NCI-H345 treated with DMSO at 0.1 percent for 48 hours (cell line): ENCODE measurements around the gene LAGE3.

Experiments
- DNase-seq: peaks from one replicate; lab custom pipeline; 2025; ENCODE audit not compliant: unreplicated experiment; lab: John Stamatoyannopoulos, UW

Gene LAGE3

DNA sequence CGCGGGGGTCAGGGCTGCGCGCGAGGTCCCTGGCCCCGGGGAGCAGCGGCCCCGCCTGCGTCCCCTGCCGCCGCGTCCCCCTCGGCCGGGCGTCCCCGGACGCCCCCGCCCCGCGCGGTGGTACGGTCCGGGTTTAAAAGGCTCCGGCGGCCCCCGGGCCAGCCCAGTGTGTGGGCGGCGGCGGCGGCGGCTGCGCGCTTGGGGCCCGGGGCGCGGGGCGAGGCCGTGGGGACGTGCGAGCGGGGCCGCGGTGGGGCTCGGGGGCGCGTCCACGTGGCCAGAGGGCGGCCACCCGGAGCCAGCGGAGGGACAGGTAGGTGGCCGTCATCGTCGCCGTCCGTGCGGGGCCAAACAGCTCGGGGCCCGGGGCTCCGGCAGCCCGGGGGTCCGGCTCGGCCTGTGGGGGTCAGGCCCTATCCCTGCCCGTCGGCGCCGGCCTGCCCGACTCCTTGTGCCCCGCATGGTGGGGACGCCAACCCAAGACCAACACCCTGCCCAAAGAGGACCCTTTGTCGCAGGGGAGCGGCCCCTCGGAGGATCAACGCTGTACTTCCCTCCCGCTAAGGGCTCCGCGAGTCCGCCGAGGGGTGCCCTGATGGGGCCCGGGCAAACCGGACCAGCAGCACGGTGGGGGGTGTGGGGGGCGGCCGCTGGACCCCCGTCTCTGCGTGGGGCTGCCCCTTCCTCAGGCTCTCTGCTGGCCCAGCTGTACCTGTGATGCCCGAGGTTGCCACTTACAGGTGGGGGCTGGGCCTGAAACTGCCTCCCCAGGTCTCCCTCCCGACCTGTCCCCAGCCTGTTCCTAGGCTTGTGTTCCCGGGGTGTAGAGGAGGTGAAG, 20.7 kb downstream of the LAGE3 start, which contains the start of gene PLXNA3:
Gene PLXNA3, plus strand, starts transcription at position 166 of the 838 bp plus-strand sequence. CDS start 1,903 bp downstream, outside the sequence.
- no peak for DNase-seq

DNA sequence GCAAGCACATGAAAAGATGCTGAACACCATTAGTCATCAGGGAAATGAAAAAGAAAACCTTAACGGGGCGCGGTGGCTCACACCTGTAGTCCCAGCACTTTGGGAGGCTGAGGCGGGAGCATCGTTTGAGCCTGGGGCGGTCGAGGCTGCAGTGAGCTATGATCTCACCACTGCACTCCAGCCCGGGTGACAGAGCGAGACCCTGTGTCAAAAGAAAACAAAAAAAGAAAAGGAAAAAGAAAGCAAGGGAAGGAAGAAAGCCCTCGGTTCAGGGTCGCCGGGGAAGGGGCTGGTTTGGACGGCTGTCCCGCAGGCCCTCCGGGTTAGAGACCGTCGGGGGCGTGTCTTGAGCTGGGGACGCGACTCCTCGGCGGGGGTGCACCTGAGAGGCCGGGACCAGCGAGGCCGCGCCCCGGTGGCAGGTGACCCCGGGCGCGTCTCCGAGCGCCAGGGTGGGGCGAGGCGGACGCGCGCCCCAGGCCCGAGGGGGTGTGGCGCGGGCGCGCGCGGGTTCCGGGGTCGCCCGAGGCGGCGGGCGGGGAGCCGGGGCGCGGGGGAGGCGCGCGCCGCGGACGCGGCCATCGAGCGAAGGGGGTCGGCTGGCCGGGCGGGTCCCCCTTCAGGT, 21.5 kb downstream of the LAGE3 start:
- peak; percentile 13 for DNase-seq

- DNase-seq, result no peak
These were observed 26.3 kb downstream of the LAGE3 start for GRCh38 chrX:154452823-154453222.

- DNase-seq, result no peak
These were observed 28.8 kb downstream of the LAGE3 start for GRCh38 chrX:154450312-154450711.

- no peak for DNase-seq
These were observed 29.5 kb downstream of the LAGE3 start for GRCh38 chrX:154449618-154450017.

- no peak for DNase-seq
These were observed 30.6 kb downstream of the LAGE3 start for GRCh38 chrX:154448484-154448883.

- DNase-seq, result no peak
These were observed 32.7 kb downstream of the LAGE3 start for GRCh38 chrX:154446430-154446829.

DNA sequence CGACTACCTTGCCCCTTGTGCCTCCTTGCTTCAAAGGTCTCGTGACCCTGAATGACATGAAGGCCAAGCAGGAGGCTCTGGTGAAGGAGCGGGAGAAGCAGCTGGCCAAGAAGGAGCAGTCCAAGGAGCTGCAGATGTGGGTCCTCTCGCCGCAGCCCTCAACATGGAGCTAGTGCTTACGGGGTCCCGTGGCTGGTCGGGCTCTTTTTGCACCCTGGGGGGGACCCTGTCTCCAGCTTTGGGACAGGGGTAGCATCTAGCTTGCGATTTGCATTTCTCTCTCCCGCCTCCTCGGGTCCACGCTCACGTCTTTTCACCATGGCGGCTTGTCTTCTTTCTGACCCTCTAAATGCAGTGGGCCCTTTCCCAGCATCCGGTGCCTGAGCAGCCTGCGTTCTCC, 33.3 kb downstream of the LAGE3 start:
- no peak for DNase-seq

GRCh38 chrX:154444755-154445246, 34.3 kb downstream of the LAGE3 start:
- no peak for DNase-seq

- peak; percentile 23 for DNase-seq
These were observed 34.9 kb downstream of the LAGE3 start, which contains the start of gene FAM50A for GRCh38 chrX:154443992-154444754. Gene FAM50A (plus strand): TSS chrX:154444141. CDS start chrX:154444236, 95 bp downstream.

- no peak for DNase-seq
These were observed 35.6 kb downstream of the LAGE3 start for GRCh38 chrX:154443479-154443910.

GRCh38 chrX:154441984-154442707, 36.9 kb downstream of the LAGE3 start:
- DNase-seq, result no peak

DNA sequence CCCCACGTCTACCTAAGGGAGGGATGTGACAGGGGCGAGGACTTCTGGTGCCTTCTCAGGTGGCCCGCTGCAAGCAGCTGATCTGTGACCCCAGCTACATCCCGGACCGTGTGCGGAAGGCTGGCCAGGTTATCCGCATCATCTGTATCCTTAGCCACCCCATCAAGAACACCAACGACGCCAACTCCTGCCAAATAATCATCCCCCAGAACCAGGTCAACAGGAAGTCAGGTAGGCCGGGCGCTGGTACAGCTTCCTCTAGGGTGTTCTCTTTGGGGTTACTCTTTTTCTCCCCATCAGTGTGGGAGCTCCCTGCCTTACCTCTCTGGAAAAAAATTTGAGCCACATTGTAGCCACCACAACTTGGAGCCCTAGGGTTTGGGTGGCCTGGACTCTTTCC, 37.5 kb downstream of the LAGE3 start:
- DNase-seq, result no peak

- no peak for DNase-seq
These were observed 38.3 kb downstream of the LAGE3 start for GRCh38 chrX:154440623-154441357.

GRCh38 chrX:154439841-154440240, 39.2 kb downstream of the LAGE3 start:
- no peak for DNase-seq

DNA sequence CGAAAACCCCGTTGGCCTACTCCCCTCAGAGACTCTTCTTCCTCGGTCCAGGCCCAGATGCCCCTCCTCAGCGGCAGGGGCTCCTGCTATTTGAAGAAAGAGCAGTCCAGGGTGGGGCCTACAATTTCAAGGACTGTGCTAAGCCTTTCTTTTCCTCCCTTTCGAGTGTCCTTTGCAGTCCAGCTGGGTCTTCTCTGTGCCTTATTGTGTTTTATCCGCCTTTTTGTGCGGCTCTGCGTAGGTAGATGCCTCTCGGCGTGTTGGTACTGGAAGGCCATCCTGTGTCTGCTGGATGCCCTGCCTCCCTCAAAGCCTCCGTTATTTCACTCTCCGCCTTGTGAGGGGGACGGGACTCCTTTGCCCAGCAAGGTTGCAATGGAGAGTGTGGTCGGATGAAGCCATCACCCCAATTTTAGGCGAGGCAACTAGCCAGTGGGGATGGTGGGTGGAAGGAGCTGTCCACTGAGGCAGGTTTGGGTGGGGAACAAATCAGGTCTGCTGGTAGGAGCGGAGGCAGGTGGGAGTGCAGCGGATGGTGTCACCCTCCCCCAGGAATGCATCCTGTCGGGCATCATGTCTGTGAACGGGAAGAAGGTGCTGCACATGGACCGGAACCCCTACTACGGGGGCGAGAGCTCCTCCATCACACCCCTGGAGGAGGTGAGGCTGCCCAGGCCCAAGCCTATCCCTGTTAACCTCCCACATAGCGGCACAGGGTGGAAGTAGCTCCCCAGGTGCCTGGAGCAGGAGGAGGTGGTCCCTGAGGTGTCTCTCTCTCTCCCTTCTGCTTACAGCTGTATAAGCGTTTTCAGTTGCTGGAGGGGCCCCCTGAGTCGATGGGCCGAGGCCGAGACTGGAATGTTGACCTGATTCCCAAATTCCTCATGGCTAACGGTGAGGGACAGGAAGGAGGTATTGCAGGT, 40.8 kb downstream of the LAGE3 start:
- no peak for DNase-seq

GRCh38 chrX:154436983-154437752, 41.9 kb downstream of the LAGE3 start, which contains the start of gene GDI1:
Gene GDI1 (plus strand): TSS chrX:154437154. CDS start chrX:154437255, 101 bp downstream.
- no peak for DNase-seq

- DNase-seq, result peak; percentile 4
These were observed 42.6 kb downstream of the LAGE3 start for GRCh38 chrX:154436374-154436982.
